Colon (tissue), 2 donors: Measurements from ENCODE around the gene LDB2.

Experiments used
- FAIRE-seq: peaks from 2 replicates; lab custom pipeline; 2012; peaks lifted over from hg19 to GRCh38; lab: Jason Lieb, UNC
- donor health status: control.
- donor health status: control.

LDB2 gene

DNA sequence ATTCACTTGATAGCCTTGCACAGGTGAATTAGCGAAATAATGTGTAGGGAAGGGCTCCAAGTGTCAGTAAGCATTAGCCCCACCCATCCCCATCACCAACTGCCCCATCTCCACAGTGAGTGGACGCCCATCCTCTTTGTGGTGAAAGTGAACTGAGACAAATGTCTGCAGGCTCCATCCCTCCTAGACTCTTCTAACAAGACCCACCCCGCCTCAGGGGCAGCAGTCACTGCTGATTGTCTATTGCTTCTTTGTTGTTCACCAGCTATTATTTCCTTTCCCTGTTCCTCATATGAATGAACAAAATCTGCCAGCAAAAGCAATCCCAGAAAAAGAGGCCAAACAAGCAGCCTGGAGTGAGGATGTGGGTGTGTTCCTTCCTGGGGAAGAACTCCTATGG, 96.4 kb downstream of the LDB2 start:
- no peak for FAIRE-seq

GRCh38 chr4:16801356-16801755, 97.1 kb downstream of the LDB2 start:
- no peak for FAIRE-seq

- no peak for FAIRE-seq
Measured at GRCh38 chr4:16794816-16795445, 103.5 kb downstream of the LDB2 start.

DNA sequence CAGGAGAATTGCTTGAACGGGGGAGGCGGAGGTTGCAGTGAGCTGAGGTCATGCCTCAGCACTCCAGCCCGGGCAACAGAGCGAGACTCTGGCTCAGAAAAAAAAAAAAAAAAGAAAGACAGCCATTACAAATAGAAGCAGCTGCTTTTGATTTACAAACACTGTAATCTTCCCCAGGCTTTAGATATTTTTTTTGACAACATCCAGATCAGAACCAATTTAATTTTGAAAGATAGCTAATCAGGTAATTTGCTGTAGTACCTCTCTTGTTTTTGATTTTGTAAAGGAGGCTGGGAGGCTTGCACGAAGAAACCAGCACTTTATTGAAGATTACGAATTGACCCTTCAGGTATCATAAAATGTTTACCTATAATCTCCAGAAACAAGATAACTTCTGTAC, 107.0 kb downstream of the LDB2 start:
- FAIRE-seq, result no peak

DNA sequence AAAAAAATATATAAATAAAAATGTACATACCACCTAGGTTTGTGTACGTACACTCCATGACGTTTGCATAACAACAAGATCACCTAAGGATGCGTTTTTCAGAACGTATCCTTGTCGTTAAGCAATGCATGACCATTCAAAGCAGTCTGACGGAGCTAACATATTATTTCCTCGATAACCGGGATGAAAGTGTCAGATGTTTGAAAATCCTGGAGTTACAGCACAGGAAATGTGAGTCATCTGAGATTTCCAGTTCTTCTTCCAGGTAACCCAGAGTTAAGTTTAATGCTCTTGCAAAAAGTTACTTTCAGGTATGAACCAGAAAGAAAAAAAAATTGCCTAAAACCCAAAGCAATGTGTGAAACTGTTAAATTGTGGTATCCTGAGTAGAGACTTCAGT, 107.9 kb downstream of the LDB2 start:
- FAIRE-seq, result no peak

DNA sequence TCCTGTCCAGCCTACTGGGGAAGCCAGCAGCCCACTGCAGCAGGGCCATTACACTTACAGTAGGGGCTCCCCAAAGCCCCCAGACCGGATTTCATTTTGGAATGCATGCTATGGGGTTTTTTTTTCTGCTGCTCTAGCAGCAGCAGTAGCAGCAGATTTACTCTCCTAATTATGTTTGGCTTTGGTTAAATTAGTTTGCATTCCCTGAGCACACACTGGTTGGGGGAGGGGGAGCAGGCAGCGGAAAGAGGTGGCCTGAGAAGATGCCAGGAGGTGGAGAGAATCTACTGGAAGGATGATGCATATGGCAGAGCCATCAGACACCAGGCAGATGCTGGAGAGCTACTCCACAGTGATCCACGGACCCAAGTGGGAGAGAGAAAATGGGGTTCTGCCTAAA, 109.6 kb downstream of the LDB2 start:
- no peak for FAIRE-seq

- FAIRE-seq, result no peak
Measured at GRCh38 chr4:16785793-16786527, 112.5 kb downstream of the LDB2 start.

GRCh38 chr4:16783119-16783518, 115.3 kb downstream of the LDB2 start:
- FAIRE-seq, result no peak

DNA sequence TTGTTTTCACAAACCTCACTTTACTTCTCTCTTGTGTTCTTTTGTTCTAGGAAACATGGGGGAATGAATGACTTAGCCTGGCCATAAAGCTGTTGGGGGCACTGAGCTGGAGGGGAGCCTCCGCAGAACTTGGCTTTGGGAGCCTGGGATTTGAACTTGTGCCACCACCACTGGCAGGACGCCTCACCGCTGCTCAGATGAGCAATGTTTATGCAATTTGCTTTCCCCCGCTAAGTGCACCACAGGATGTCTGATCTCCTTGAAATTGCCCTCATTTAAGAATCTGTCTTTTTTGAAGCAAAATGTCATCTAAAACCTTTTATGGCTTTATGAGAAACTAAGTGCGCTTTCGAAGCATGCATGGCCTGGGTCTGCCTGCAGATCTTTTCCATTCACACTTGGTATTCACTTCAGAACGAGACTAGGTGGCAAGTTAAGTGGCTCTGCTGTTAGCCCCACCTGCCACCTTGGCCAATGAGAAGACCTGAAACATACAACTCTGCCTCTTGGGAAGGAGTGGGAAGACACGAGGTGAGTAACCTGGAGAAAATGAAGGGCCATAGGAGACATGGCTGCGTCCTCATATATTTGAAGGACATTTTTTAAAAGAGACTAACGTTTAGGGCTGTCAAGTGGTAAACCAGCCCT, 119.3 kb downstream of the LDB2 start:
- no peak for FAIRE-seq

- FAIRE-seq, result no peak
Measured at GRCh38 chr4:16777726-16778125, 120.7 kb downstream of the LDB2 start.

- FAIRE-seq, result no peak
Measured at GRCh38 chr4:16775411-16776154, 122.9 kb downstream of the LDB2 start.

DNA sequence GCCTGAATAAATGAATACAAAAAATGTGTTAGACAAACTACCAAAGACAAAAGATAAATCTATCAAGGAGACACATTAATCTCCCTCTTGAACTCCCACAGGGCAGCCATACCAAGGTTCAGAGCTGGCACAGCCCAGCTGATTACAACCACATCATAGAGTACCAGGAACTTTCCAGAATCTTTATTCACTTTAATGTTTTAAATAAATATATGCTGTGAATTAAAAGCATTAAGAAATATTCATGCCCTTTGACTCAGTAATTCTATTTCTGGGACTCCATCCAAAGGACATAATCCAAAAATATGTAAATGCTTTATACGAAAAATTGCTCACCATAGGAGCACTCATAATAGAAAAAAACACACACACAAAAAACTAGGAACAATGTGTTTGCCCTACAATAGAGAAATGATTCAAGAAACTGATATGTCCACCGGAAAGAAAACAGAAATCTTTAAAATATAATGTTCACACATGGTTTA, 126.0 kb downstream of the LDB2 start:
- no peak for FAIRE-seq

- FAIRE-seq, result no peak
Measured at GRCh38 chr4:16770710-16771285, 127.6 kb downstream of the LDB2 start.

DNA sequence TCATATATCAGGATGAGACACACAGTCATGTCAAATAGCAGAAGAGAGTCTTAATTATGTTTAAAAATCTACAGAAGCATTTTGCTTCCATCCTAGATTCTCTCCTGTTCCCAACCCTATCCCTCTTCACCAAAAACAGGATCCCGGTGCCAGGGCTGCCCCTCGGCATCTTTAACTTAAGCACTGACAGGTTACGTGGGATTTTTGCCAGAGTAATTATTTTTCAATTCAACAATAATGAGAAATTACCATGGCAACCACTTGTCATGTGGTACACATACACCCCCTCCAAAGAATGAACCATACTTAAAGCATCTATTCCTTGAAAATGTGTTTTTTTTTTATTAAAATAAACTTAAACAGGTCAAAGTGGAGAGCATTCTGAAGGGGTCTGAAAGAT, 130.6 kb downstream of the LDB2 start:
- no peak for FAIRE-seq

DNA sequence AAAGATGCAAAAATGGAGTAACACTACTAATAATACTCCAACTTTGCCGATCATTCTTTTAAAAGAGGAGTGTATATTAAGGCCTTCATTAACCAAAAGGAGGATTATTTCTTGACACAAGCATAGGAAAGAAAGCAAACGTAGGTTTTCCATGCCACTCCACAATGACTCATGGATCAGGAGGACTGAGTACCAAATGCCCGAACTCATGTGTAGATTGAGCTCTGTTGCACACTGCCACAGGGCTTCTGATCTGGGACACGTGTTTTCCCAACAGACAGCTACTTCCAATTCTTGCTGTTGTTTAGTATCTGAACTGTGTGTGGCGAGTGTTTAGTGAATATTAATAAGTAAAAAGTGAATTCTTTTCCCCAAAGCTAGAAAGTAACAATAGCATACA, 131.2 kb downstream of the LDB2 start:
- no peak for FAIRE-seq

- FAIRE-seq, result no peak
Measured at GRCh38 chr4:16765546-16765945, 132.9 kb downstream of the LDB2 start.

DNA sequence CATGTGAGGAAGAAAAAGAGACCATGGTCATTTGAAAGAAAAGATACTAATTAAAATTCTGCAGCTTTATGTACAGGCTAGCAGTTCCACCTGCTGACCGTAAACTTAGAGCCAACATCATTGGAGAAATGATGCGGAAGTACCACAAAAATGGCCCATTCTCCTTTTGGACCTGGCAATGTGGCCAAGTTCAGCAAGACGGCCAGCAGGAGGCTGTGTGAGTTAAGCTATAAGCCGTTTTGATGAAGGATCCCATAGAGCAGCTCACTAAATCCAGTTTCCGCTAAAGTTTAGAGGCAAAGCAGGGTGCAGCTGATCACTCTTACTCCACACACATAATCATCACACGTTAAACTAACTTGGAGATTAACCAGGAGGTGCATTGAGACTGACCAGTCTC, 133.8 kb downstream of the LDB2 start:
- no peak for FAIRE-seq

GRCh38 chr4:16760617-16761363, 137.7 kb downstream of the LDB2 start:
- no peak for FAIRE-seq

DNA sequence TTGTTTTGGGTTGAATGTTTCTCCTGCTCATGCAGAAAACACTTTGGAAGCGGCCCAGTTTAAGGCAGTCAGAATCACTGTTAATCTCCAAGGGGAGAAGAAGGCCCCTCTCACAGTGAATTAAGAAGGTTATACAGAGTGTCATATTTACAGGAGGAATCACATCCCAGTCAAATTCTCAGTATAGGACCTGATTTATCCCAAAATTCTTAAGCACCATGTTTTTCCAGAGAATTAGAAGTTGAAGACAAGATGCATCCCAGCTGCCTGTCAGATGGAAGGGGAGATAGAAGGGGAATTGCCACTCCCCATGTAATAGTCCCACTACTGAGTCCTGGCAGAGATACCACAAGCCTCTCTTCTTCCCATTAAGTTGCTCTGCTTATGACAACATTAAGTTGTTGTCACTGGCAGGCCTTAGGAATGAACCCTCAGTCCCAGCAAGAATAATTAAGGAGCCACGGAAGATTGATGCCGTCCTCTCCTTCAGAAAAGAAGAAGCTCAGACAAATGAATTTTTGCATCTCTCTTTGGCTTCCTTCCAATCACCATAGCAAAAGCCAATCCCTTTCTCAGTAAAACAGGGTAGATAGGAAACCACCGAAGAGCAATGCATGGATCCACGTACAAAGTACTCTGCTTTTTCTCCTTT, 138.4 kb downstream of the LDB2 start:
- FAIRE-seq, result no peak

DNA sequence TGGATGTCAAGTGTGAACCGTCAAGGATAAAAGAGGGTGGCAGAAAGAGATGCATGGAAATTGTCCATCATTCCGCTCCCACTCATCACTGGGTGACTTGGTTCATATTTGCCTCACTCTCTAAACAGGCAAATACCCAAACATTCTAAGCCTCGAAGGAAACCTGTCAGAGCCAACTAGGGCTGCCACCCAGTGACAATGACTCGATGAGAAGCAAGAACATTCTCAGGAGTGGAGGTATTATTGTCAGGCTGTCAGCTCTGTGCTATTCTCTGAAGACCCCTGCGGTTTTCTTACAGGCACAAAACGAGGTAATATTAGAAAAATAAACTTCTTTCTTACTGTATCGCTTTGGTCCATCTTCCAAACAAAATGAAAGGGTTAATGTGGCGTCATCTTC, 139.6 kb downstream of the LDB2 start:
- FAIRE-seq, result no peak

GRCh38 chr4:16758255-16758654, 140.2 kb downstream of the LDB2 start:
- no peak for FAIRE-seq
